Esophagus muscularis mucosa (tissue), 4 donors: Measurements from ENCODE around the gene LMO7. TPM values are rescaled to one million over a fixed set of nuclear protein-coding genes. Genes with fewer than 3 reads are reported as not detected.

Source experiments
- DNase-seq: peaks from one replicate; pipeline ENCODE4 v3.0.0-alpha.2; 2017; ENCODE audit errors: extremely low spot score
- H3K27ac ChIP-seq, 4 donors: fragments of 200-600 bp; sonication (generic); replicated peaks in 1 of 4; 1 replicate in 3 of 4; 2 replicates in 1 of 4; pipeline ENCODE4 v1.5.1; 2016 to 2019; ENCODE audit warnings: mild to moderate bottlenecking in 1 of 4
- H3K27me3 ChIP-seq, 4 donors: fragments of 200-600 bp; sonication (generic); one replicate each; pipeline versions ENCODE4 v1.5.1 to v1.6.0; 2016 to 2019
- H3K36me3 ChIP-seq, 4 donors: fragments of 200-600 bp; sonication (generic); one replicate each; pipeline ENCODE4 v1.5.1; 2016 to 2019
- H3K4me1 ChIP-seq, 4 donors: fragments of 200-600 bp; sonication (generic); one replicate each; pipeline ENCODE4 v1.5.1; 2016 to 2019
- H3K4me3 ChIP-seq, 4 donors: fragments of 200-600 bp; sonication (generic); 1 replicate in 2 of 4; 2 replicates in 2 of 4; pipeline ENCODE4 v1.5.1; 2016 to 2019; ENCODE audit warnings: mild to moderate bottlenecking in 4 of 4, moderate library complexity in 1 of 4
- H3K9me3 ChIP-seq, 4 donors: fragments of 200-600 bp; sonication (generic); 1 replicate in 3 of 4; 2 replicates in 1 of 4; pipeline ENCODE4 v1.5.1; 2016 to 2019
- EP300 ChIP-seq: sonication (generic); formaldehyde crosslinking; IDR thresholded peaks from one replicate; pipeline ENCODE4 v1.6.1; 2017; ENCODE audit warnings: antibody characterized with exemption
- POLR2A ChIP-seq: fragments of 450-650 bp; IDR thresholded peaks from one replicate; pipeline ENCODE4 v1.6.1; 2017; ENCODE audit warnings: antibody characterized with exemption, moderate library complexity, mild to moderate bottlenecking, low read depth
- POLR2AphosphoS5 ChIP-seq, 2 donors: sonication (generic); formaldehyde crosslinking; IDR thresholded peaks; one replicate each; pipeline ENCODE4 v1.6.1; 2017; ENCODE audit warnings: antibody characterized with exemption in 2 of 2
- WGBS: methylation state at CpG from one replicate; pipeline ENCODE4 v1.1.5; 2018; 5-methylcytosine and 5-hydroxymethylcytosine counted together
- intact Hi-C: fragments of 100-400 bp; cut with DNase I; formaldehyde crosslinking; loops from one replicate; pipeline ENCODE4 v1.15.1; 2023
- total RNA-seq, 4 donors: library from RNA; depleted of rRNA; stranded (reverse); fragments of >200 nt; gene quantifications; one replicate each; pipeline versions ENCODE4 v1.1.0 to v1.2.1, GENCODE V29; 2016
- TF ChIP-seq, protein P1 (sequence below), 3 experiments: fragments of 200-600 bp in 2 of 3; fragments of 450-650 bp in 1 of 3; sonication (generic) in 2 of 3; IDR thresholded peaks; one replicate each; pipeline ENCODE4 v1.5.1; 2017 to 2019; ENCODE audit warnings: antibody characterized with exemption in 3 of 3, mild to moderate bottlenecking in 2 of 3, moderate library complexity in 1 of 3

LMO7 gene
- total RNA-seq, 4 donors from 2014 or later = 11.4 to 17.8 (median 14.7) TPM

DNA sequence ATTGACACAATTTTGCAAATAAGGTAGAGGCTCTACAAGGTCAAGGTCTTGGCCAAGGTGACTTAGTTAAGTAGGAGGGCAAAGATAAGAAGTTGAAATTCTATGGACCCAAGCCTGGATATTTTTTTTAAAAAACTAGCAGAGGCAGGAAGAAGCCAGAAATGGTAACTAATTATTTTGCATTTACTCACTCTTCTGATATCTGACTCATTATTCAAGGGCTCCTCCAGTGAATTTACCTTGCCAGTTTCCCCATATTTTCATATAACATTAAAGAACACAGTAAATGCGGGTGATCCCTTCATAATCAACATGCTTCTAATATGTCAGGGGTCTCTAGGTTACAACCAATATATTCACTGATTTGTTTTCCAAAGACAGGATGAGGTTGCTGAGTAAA is 246.1 kb downstream of the LMO7 start:
- Histone ChIP-seq H3K36me3 (no peaks in the 10 kb centered on the region), H3K27ac (no peak overlapping the region), H3K9me3 (no peaks in the 10 kb centered on the region), H3K27me3 (no peaks in the 10 kb centered on the region), H3K4me1 (peaks cover 0 to 4% (median 2%) of the 10 kb centered on the region in 4 donors), H3K4me3 (no peak overlapping the region)
- TF ChIP-seq POLR2A = no peak
- no peak for TF ChIP-seq POLR2AphosphoS5 (IDR thresholded peaks at IDR 0.05)
- TF ChIP-seq, protein P1, sequence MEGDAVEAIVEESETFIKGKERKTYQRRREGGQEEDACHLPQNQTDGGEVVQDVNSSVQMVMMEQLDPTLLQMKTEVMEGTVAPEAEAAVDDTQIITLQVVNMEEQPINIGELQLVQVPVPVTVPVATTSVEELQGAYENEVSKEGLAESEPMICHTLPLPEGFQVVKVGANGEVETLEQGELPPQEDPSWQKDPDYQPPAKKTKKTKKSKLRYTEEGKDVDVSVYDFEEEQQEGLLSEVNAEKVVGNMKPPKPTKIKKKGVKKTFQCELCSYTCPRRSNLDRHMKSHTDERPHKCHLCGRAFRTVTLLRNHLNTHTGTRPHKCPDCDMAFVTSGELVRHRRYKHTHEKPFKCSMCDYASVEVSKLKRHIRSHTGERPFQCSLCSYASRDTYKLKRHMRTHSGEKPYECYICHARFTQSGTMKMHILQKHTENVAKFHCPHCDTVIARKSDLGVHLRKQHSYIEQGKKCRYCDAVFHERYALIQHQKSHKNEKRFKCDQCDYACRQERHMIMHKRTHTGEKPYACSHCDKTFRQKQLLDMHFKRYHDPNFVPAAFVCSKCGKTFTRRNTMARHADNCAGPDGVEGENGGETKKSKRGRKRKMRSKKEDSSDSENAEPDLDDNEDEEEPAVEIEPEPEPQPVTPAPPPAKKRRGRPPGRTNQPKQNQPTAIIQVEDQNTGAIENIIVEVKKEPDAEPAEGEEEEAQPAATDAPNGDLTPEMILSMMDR (IDR thresholded peaks at IDR 0.05) = no peak
- no peak for TF ChIP-seq EP300
- no peak for DNase-seq
- WGBS = 93% methylated on average over 1 of the region's 1 CpG
- intact Hi-C loops = no loop called here

DNA sequence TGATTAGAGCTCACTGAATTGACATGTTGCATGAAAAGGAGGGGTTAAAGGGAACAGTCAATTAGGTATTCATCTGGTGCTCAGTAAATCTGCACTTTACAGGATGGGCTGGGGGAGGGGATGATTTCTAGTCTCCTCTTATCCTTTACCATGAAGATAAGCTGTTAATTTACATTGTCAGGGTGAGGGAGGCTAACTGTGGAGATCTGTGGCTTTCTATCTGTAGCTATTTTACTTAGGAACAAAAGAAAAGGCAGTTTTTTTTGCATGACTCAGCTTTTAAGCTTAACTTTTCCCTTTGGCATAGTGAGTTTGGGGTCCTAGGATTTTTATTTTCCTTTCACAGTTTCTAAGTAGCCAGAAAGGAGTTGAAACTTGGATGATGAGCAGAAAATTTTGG is 253.3 kb downstream of the LMO7 start:
- DNase-seq = no peak
- Histone ChIP-seq H3K27ac (no peak overlapping the region), H3K4me1 (peaks cover 0 to 5% (median 0%) of the 10 kb centered on the region in 4 donors), H3K4me3 (no peak overlapping the region), H3K9me3 (no peaks in the 10 kb centered on the region), H3K27me3 (no peaks in the 10 kb centered on the region), H3K36me3 (no peaks in the 10 kb centered on the region)
- no peak for TF ChIP-seq POLR2AphosphoS5 (IDR thresholded peaks at IDR 0.05)
- no peak for TF ChIP-seq EP300
- TF ChIP-seq, protein P1 (IDR thresholded peaks at IDR 0.05) = no peak
- TF ChIP-seq POLR2A = no peak
- intact Hi-C loops = no loop called here

DNA sequence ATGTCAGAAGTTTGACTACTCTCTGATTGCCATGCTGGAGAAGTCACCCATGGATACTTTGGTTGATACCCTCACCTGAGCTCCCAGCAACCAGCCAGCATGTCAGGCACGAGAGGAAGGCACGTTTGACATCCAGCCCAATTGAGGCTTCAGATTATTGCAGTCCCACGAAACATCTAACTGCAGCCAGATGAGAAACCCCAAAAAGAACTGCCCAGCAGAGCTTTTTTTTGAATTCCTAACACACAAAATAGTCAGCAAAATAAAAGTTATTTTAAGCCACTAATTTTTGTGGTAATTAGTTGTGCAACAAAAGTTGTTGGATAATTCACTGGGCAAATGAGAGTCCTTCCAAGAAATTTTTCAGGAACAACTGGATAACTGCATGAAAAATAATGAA is 259.0 kb downstream of the LMO7 start:
- Histone ChIP-seq H3K4me1 (peaks cover 0 to 13% (median 4%) of the 10 kb centered on the region in 4 donors), H3K36me3 (no peaks in the 10 kb centered on the region), H3K27ac (no peak overlapping the region), H3K4me3 (no peak overlapping the region), H3K27me3 (no peaks in the 10 kb centered on the region), H3K9me3 (no peaks in the 10 kb centered on the region)
- WGBS = 100% methylated on average over 3 of the region's 3 CpGs
- intact Hi-C loops = no loop called here
- DNase-seq = no peak
- TF ChIP-seq EP300 (no peak), POLR2A (no peak), POLR2AphosphoS5 (IDR thresholded peaks at IDR 0.05) (no peak)
- TF ChIP-seq, protein P1 (IDR thresholded peaks at IDR 0.05) = no peak

DNA sequence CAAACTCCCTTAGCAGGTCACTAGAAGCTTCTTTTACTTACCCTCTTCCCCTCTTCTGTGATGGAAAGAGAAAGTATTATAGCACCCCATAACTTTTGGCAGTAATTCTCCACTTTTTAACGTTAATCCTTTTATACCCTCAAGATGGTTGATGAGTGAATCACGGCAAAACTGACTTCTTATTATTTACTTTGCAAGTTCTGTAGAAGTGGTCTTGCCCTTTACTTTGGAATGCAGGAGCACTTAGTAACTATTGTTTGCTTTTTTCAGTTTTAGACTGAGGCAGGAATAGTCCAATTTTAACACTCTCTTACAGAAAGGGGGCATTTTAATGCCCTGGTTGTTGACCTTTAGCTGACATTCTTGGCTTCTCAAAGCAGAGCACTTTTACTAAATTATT is 260.1 kb downstream of the LMO7 start:
- WGBS = 28% methylated on average over 2 of the region's 2 CpGs
- no peaks in the 10 kb centered on the region for H3K9me3 ChIP-seq

More for the DNA sequence above, 260.1 kb downstream of the LMO7 start:
- Histone ChIP-seq H3K27me3 (no peaks in the 10 kb centered on the region), H3K4me3 (no peak overlapping the region), H3K36me3 (no peaks in the 10 kb centered on the region), H3K4me1 (peaks cover 0 to 24% (median 13%) of the 10 kb centered on the region in 4 donors), H3K27ac (peak overlapping the region in 2 of 4 donors; percentile 8 to 24)
- TF ChIP-seq, protein P1 (IDR thresholded peaks at IDR 0.05) = no peak
- TF ChIP-seq POLR2AphosphoS5 (IDR thresholded peaks at IDR 0.05) (no peak), EP300 (no peak)
- DNase-seq = no peak
- intact Hi-C loops = no loop called here
